ENCODE data around the gene SOCS6. TPM values are rescaled to one million over a fixed set of nuclear protein-coding genes. Genes with fewer than 3 reads are reported as not detected.

Gene SOCS6
- total RNA-seq, 4 donors from 2014 or later, result 14.1 to 22.3 (median 19.4) TPM

DNA sequence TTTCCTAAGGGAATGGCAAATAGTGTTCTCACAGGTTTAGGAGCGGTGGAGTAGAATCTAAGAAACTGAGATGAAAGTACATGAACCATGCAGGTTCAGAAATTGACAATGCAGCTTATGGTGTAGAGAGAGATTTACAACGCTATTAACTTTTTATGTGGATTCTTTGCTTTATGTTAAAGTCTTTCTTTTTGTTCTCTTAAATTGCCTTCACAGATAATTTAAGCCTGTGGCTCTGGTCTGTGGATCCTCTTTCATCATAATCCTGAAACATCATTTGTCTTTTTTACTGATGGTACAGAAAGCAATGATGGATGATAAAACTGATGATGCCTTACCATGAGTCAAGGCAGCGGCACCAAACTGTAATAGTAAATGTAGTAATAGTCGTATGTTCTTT lies 30.3 kb downstream of the SOCS6 start:
- H3K27ac ChIP-seq (replicated peaks in 1 of 4), result no peak overlapping the region
- 94% methylated on average over 4 of the region's 4 CpGs for WGBS
- H3K27me3 ChIP-seq, result no peaks in the 10 kb centered on the region
- no peak for DNase-seq (ENCODE audit: extremely low spot score)
- no peaks in the 10 kb centered on the region for H3K36me3 ChIP-seq
- intact Hi-C loops (cut with DNase I), result no loop called here
- H3K9me3 ChIP-seq, result no peaks in the 10 kb centered on the region
- TF ChIP-seq EP300 (IDR thresholded peaks at IDR 0.05), result no peak
- TF ChIP-seq, protein P1, sequence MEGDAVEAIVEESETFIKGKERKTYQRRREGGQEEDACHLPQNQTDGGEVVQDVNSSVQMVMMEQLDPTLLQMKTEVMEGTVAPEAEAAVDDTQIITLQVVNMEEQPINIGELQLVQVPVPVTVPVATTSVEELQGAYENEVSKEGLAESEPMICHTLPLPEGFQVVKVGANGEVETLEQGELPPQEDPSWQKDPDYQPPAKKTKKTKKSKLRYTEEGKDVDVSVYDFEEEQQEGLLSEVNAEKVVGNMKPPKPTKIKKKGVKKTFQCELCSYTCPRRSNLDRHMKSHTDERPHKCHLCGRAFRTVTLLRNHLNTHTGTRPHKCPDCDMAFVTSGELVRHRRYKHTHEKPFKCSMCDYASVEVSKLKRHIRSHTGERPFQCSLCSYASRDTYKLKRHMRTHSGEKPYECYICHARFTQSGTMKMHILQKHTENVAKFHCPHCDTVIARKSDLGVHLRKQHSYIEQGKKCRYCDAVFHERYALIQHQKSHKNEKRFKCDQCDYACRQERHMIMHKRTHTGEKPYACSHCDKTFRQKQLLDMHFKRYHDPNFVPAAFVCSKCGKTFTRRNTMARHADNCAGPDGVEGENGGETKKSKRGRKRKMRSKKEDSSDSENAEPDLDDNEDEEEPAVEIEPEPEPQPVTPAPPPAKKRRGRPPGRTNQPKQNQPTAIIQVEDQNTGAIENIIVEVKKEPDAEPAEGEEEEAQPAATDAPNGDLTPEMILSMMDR (IDR thresholded peaks at IDR 0.05), result no peak
- TF ChIP-seq POLR2A (IDR thresholded peaks at IDR 0.05; ENCODE audit: low read depth), result no peak
- TF ChIP-seq POLR2AphosphoS5 (IDR thresholded peaks at IDR 0.05), result no peak
- H3K4me3 ChIP-seq, result no peak overlapping the region
- peaks cover 0 to 8% (median 1%) of the 10 kb centered on the region in 4 donors for H3K4me1 ChIP-seq

DNA sequence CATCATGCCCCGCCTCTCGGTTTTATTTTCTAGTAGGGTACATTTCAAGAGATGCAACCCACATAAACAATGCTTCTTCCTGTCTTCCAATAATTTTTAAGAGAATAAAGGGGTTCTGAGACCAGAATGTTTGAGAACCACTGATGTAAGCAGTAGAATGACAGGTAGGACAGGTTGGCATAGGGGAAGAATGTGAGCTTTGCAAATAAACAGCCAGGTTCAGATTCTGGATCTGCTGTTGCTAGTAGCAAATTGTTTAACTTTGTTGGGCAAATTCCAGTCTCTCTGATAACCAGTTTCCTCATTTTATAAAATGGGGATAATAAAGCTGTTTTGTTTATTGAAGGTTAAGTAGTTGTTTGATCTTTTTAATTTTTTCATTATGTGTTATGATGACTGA lies 32.8 kb downstream of the SOCS6 start:
- no peaks in the 10 kb centered on the region for H3K9me3 ChIP-seq
- H3K4me1 ChIP-seq, result peaks cover 0 to 9% (median 1%) of the 10 kb centered on the region in 4 donors
- H3K4me3 ChIP-seq, result no peak overlapping the region
- peaks cover 6 to 20% (median 17%) of the 10 kb centered on the region in 4 donors for H3K36me3 ChIP-seq
- H3K27me3 ChIP-seq, result no peaks in the 10 kb centered on the region
- 95% methylated on average over 2 of the region's 2 CpGs for WGBS
- no peak for TF ChIP-seq POLR2A (IDR thresholded peaks at IDR 0.05; ENCODE audit: low read depth)
- TF ChIP-seq POLR2AphosphoS5 (IDR thresholded peaks at IDR 0.05), result no peak
- TF ChIP-seq EP300 (IDR thresholded peaks at IDR 0.05), result no peak
- TF ChIP-seq, protein P1 (IDR thresholded peaks at IDR 0.05), result no peak
- H3K27ac ChIP-seq (replicated peaks in 1 of 4), result no peak overlapping the region
- DNase-seq (ENCODE audit: extremely low spot score), result no peak
- intact Hi-C loops (cut with DNase I), result no loop called here

DNA sequence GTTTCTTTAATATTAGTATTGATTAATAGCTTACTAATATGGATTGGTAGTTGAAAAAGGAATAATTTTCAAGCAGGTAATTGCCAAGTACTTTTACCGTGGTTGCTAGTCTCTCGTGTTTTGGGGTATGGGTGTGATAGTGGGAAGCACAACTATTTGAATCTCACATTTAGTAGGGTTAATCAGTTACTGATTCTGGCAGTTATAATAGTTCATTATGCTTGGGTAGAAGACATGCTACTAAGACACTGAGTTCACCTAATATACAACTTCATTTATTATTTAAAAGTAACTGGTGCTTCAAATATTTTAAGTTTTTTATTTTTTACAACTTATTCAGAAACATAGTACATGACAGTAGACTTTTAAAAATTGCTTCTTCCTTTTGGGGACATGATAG lies 33.5 kb downstream of the SOCS6 start:
- H3K9me3 ChIP-seq, result no peaks in the 10 kb centered on the region

DNA sequence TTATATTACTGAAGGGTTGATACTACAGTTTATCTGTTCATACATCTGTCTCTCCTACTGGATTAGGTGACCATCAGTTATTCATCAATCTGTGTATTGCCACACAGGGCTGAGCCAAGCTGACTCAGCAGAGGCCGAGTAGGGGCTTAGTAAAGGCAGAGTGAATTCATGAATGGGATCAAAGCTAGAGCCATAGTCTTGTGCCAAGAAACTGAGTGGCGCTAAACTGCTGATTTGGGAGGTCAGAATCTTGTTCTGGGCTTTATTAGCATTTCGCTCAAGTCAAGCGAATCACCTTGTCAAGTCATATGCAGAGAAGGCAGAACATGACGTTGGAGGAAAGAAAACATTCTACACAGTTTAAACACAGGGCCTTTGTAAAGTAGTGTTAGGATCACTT lies 34.1 kb downstream of the SOCS6 start:
- no peak for DNase-seq (ENCODE audit: extremely low spot score)
- 85% methylated on average over 5 of the region's 5 CpGs for WGBS

More for the DNA sequence above, 33.5 kb downstream of the SOCS6 start:
- Histone ChIP-seq H3K36me3 (peaks cover 6 to 22% (median 17%) of the 10 kb centered on the region in 4 donors), H3K27ac (replicated peaks in 1 of 4) (no peak overlapping the region), H3K4me1 (peaks cover 0 to 9% (median 1%) of the 10 kb centered on the region in 4 donors), H3K27me3 (no peaks in the 10 kb centered on the region), H3K4me3 (no peak overlapping the region)
- WGBS, result 92% methylated on average over 2 of the region's 2 CpGs
- intact Hi-C loops (cut with DNase I), result no loop called here
- no peak for DNase-seq (ENCODE audit: extremely low spot score)
- TF ChIP-seq POLR2AphosphoS5 (IDR thresholded peaks at IDR 0.05), result no peak
- TF ChIP-seq, protein P1 (IDR thresholded peaks at IDR 0.05), result no peak
- no peak for TF ChIP-seq EP300 (IDR thresholded peaks at IDR 0.05)
- TF ChIP-seq POLR2A (IDR thresholded peaks at IDR 0.05; ENCODE audit: low read depth), result no peak

More for the DNA sequence above, 34.1 kb downstream of the SOCS6 start:
- Histone ChIP-seq H3K27me3 (no peaks in the 10 kb centered on the region), H3K4me1 (peaks cover 0 to 9% (median 1%) of the 10 kb centered on the region in 4 donors), H3K9me3 (no peaks in the 10 kb centered on the region), H3K36me3 (peaks cover 6 to 22% (median 17%) of the 10 kb centered on the region in 4 donors), H3K4me3 (no peak overlapping the region), H3K27ac (replicated peaks in 1 of 4) (no peak overlapping the region)
- TF ChIP-seq POLR2A (IDR thresholded peaks at IDR 0.05; ENCODE audit: low read depth), result no peak
- TF ChIP-seq POLR2AphosphoS5 (IDR thresholded peaks at IDR 0.05), result no peak
- TF ChIP-seq, protein P1 (IDR thresholded peaks at IDR 0.05), result no peak
- TF ChIP-seq EP300 (IDR thresholded peaks at IDR 0.05), result no peak
- intact Hi-C loops (cut with DNase I), result no loop called here
